Naive thymus-derived CD8-positive, alpha-beta T cell (primary cell): ENCODE results near the gene ZNF552. TPM values are rescaled to one million over a fixed set of nuclear protein-coding genes. Genes with fewer than 3 reads are reported as not detected.

Source experiments
- ATAC-seq, 2 donors: fragments of 150-1000 bp; cut with Tn5 transposase in 1 of 2; sonication (Bioruptor Pico), chemical (Tn5 transposase) in 1 of 2; 1 replicate in 1 of 2; 2 replicates in 1 of 2; pipeline ENCODE4 v1.10.0; 2021; ENCODE audit warnings: mild to moderate bottlenecking in 2 of 2, moderate library complexity in 2 of 2
- POLR2A ChIA-PET: fragments of 350-600 bp; sonication (Branson Sonifier 250); formaldehyde crosslinking; loops from one replicate; lab custom pipeline; 2021; ENCODE audit warnings: antibody characterized with exemption; lab: Charles Lee
- DNase-seq, 10 donors: peaks; one replicate each; pipeline versions ENCODE4 v3.0.0 to v3.0.0-alpha.2; 2020 to 2022
- H3K27ac Mint-ChIP-seq, 10 donors: one replicate each; pipeline ENCODE4 v1.8.0; 2020 to 2022; ENCODE audit warnings: mild to moderate bottlenecking in 10 of 10, mixed read lengths in 10 of 10, moderate library complexity in 4 of 10, inconsistent platforms in 1 of 10
- H3K27me3 Mint-ChIP-seq, 5 donors: one replicate each; pipeline ENCODE4 v1.8.0; 2021 to 2022; ENCODE audit warnings: mixed read lengths in 5 of 5
- H3K36me3 Mint-ChIP-seq, 3 donors: one replicate each; pipeline ENCODE4 v1.8.0; 2020 to 2022; ENCODE audit warnings: mixed read lengths in 3 of 3, mild to moderate bottlenecking in 2 of 3, inconsistent platforms in 1 of 3
- H3K4me1 Mint-ChIP-seq, 4 donors: one replicate each; pipeline ENCODE4 v1.8.0; 2021 to 2022; ENCODE audit warnings: mixed read lengths in 4 of 4
- H3K4me3 Mint-ChIP-seq, 10 donors: one replicate each; pipeline ENCODE4 v1.8.0; 2020 to 2022; ENCODE audit warnings: mild to moderate bottlenecking in 10 of 10, mixed read lengths in 10 of 10, moderate library complexity in 6 of 10, inconsistent platforms in 1 of 10
- H3K9me3 Mint-ChIP-seq, 9 donors: one replicate each; pipeline ENCODE4 v1.8.0; 2020 to 2022; ENCODE audit warnings: mixed read lengths in 9 of 9, mild to moderate bottlenecking in 3 of 9, inconsistent platforms in 1 of 9, moderate library complexity in 1 of 9
- polyA plus RNA-seq, 3 donors: library from polyadenylated mRNA; unstranded; fragments of 300-500 nt; fragmentation: Illumina TruSeq; gene quantifications; one replicate each; pipeline ENCODE4 v1.2.3, GENCODE V29; 2021
- total RNA-seq, 8 experiments: library from RNA in 2 of 8; stranded (reverse) in 2 of 8; gene quantifications; one replicate each; pipeline ENCODE4 v1.2.3 and lab custom pipeline; 2021 to 2026

The ZNF552 gene
- total and polyA plus RNA-seq, 5 experiments from 2014 or later, result 6.4 to 21.8 (median 12.4) TPM

DNA sequence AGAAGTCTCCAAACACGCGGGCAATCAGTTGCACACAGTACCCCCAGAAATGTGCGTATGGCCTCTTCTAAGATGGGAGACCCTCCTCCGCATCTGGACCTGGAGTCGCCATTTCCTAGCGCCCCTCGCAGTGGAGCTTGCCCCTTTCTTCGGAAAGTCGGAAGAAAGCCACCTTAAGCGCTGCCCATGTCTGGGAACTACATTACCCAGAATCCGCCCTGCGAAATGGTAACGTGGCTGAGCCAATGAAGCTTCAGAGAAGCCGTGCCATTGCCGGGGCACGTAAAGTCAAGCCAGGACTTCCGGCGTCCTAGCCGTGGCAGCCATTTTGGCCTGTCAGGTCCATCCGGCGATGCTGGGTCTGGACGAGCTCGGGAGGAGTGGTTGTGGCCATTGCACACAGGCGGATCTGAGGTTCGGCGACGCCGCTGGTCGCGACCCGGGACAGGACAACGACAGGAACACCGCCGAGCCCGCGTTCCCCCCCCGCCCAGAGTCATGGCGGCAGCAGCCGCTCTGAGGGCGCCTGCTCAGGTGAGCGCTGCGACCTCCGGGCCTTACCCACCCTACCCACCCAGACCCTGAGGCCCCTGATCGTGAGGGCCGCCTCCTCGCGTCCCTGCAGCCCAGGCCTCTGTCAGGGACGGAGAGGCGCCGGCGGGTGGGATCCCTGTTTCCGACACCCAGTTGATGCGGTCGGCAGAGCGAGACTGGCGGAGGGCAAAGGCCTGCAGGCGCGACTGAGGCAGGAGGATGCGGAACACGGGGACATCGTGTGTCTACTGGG, 45.2 kb downstream of the ZNF552 start, which contains the start of gene ZNF586:
Gene ZNF586 (plus strand): TSS at position 332 of the 787 bp plus-strand sequence. CDS start 167 bp downstream, at position 499.
- DNase-seq (peak; percentile 72 to 92 (median 83)), ATAC-seq (peak; percentile 98 to 100)
- POLR2A ChIA-PET, result interaction anchor here (0.5 to 2.3 kb wide), 22 partner anchors 12 to 593 kb away, joined by 3 to 16 read pairs (median 4); partner anchors contain the start of genes ZNF134, ZNF154, ZNF497 and ZNF551
- H3K4me3 Mint-ChIP-seq, result peak within 1 kb of the TSS; percentile 84 to 98 (median 95)
- H3K27me3 Mint-ChIP-seq, result no peaks in the 10 kb centered on the region
- H3K36me3 Mint-ChIP-seq, result peaks cover 34 to 56% (median 41%) of the 10 kb centered on the region in 3 donors
- peaks cover 0 to 72% (median 30%) of the 10 kb centered on the region in 9 donors for H3K9me3 Mint-ChIP-seq
- peak within 1 kb of the TSS; percentile 89 to 99 (median 96) for H3K27ac Mint-ChIP-seq
- H3K4me1 Mint-ChIP-seq, result peaks cover 14 to 39% (median 30%) of the 10 kb centered on the region in 4 donors

GRCh38 chr19:57759096-57759495, 55.6 kb downstream of the ZNF552 start:
- H3K4me1 Mint-ChIP-seq, result peaks cover 0 to 2% (median 0%) of the 10 kb centered on the region in 4 donors
- POLR2A ChIA-PET, result interaction anchor here (1.0 kb wide), 1 partner anchor 12 kb away, joined by 3 read pairs; no protein-coding TSS in a partner anchor

DNA sequence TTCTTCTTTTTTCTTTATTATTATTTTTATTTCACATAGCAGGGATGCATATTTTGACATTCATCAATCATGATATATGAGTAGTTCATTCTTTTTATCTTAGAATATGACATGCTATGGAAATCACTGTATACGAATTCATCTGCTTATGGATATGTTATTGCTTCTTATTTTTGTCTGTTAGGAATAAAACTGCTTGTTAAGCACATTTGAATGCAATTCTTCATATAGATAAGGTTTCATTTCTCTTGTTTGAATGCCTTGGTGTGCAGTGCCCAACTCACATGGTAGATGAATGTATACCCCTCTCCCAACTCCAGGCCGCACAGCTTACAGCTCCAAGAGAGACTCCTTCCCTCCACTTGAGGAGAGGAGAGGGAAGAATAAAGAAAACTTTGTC, 56.8 kb downstream of the ZNF552 start:
- Mint-ChIP-seq H3K36me3 (peaks cover 64 to 92% (median 75%) of the 10 kb centered on the region in 3 donors), H3K4me1 (peaks cover 0 to 2% (median 0%) of the 10 kb centered on the region in 4 donors), H3K27ac (no peak overlapping the region), H3K9me3 (peaks cover 0 to 93% (median 38%) of the 10 kb centered on the region in 9 donors), H3K27me3 (peaks cover 0 to 2% (median 0%) of the 10 kb centered on the region in 5 donors), H3K4me3 (no peak overlapping the region)
- no peak for ATAC-seq
- POLR2A ChIA-PET, result interaction anchor here (0.6 kb wide), 1 partner anchor 454 kb away, joined by 4 read pairs; no protein-coding TSS in a partner anchor
- DNase-seq, result no peak

More at GRCh38 chr19:57759096-57759495, 55.6 kb downstream of the ZNF552 start:
- H3K36me3 Mint-ChIP-seq, result peaks cover 53 to 91% (median 68%) of the 10 kb centered on the region in 3 donors
- no peak overlapping the region for H3K4me3 Mint-ChIP-seq
- peaks cover 0 to 2% (median 0%) of the 10 kb centered on the region in 5 donors for H3K27me3 Mint-ChIP-seq
- no peak overlapping the region for H3K27ac Mint-ChIP-seq
- peaks cover 0 to 91% (median 31%) of the 10 kb centered on the region in 9 donors for H3K9me3 Mint-ChIP-seq
- DNase-seq (no peak), ATAC-seq (no peak)

Other genes with a start within 250 kb of the ZNF552 start
- gene ZNF416, start 236.0 kb downstream of the ZNF552 start, total RNA-seq, result 10 to 100 TPM; 14.4 to 16.0 TPM
- gene ZNF416, start 236.0 kb downstream of the ZNF552 start, polyA plus RNA-seq, result 1 to 10 TPM; 4.1 to 7.6 (median 4.3) TPM
- gene ZIK1, start 230.8 kb downstream of the ZNF552 start, total RNA-seq, result 10 to 100 TPM; 23.9 to 24.9 TPM
- 10 to 100 TPM in 1 of 3 donors, 1 to 10 TPM in 2; 4.2 to 11.4 (median 7.9) TPM for gene ZIK1, start 230.8 kb downstream of the ZNF552 start, polyA plus RNA-seq
- gene ZNF530, start 215.0 kb downstream of the ZNF552 start, total RNA-seq, result 10 to 100 TPM; 11.6 to 14.2 TPM
- 1 to 10 TPM in 2 of 3 donors, under 1 TPM in 1; 0.98 to 5.6 (median 5.4) TPM for gene ZNF530, start 215.0 kb downstream of the ZNF552 start, polyA plus RNA-seq
- 10 to 100 TPM; 45.6 to 48.1 TPM for gene ZNF134, start 200.7 kb downstream of the ZNF552 start, total RNA-seq
- gene ZNF134, start 200.7 kb downstream of the ZNF552 start, polyA plus RNA-seq, result 10 to 100 TPM in 2 of 3 donors, 1 to 10 TPM in 1; 9.6 to 15.1 (median 13.7) TPM
- 10 to 100 TPM; 49.9 to 56.6 TPM for gene ZNF211, start 181.7 kb downstream of the ZNF552 start, total RNA-seq
- 10 to 100 TPM; 13.5 to 18.5 (median 15.5) TPM for gene ZNF211, start 181.7 kb downstream of the ZNF552 start, polyA plus RNA-seq
- gene ZSCAN4, start 146.0 kb downstream of the ZNF552 start, total RNA-seq, result not detected
- gene ZSCAN4, start 146.0 kb downstream of the ZNF552 start, polyA plus RNA-seq, result not detected
- gene ZNF551, start 132.9 kb downstream of the ZNF552 start, total RNA-seq, result 10 to 100 TPM; 24.7 to 28.1 TPM
- 10 to 100 TPM in 2 of 3 donors, 1 to 10 TPM in 1; 8.1 to 10.5 (median 10.3) TPM for gene ZNF551, start 132.9 kb downstream of the ZNF552 start, polyA plus RNA-seq
- 10 to 100 TPM; 60.5 to 60.6 TPM for gene ZNF154, start 105.7 kb downstream of the ZNF552 start, total RNA-seq
- gene ZNF154, start 105.7 kb downstream of the ZNF552 start, polyA plus RNA-seq, result 1 to 10 TPM; 1.1 to 2.4 (median 1.2) TPM
- gene ZNF671, start 87.3 kb downstream of the ZNF552 start, total RNA-seq, result 10 to 100 TPM; 46.0 to 46.8 TPM
- gene ZNF671, start 87.3 kb downstream of the ZNF552 start, polyA plus RNA-seq, result 10 to 100 TPM; 17.2 to 28.0 (median 24.7) TPM
- 10 to 100 TPM; 42.9 to 52.0 TPM for gene ZNF776, start 68.1 kb downstream of the ZNF552 start, total RNA-seq
- 10 to 100 TPM in 1 of 3 donors, 1 to 10 TPM in 2; 8.2 to 11.9 (median 8.4) TPM for gene ZNF776, start 68.1 kb downstream of the ZNF552 start, polyA plus RNA-seq
- 10 to 100 TPM; 46.6 to 46.9 TPM for gene ZNF586, start 45.2 kb downstream of the ZNF552 start, total RNA-seq
- 10 to 100 TPM; 17.7 to 21.5 (median 20.3) TPM for gene ZNF586, start 45.2 kb downstream of the ZNF552 start, polyA plus RNA-seq
- 10 to 100 TPM; 29.1 to 29.9 TPM for gene ZNF587B, start 15.4 kb upstream of the ZNF552 start, total RNA-seq
- 1 to 10 TPM in 1 of 3 donors, under 1 TPM in 2; 0.27 to 1.3 (median 0.76) TPM for gene ZNF587B, start 15.4 kb upstream of the ZNF552 start, polyA plus RNA-seq
- gene ZNF587, start 34.9 kb upstream of the ZNF552 start, total RNA-seq, result 10 to 100 TPM; 61.9 to 69.2 TPM
- gene ZNF587, start 34.9 kb upstream of the ZNF552 start, polyA plus RNA-seq, result 1 to 10 TPM; 1.3 to 7.4 (median 4.7) TPM
- 10 to 100 TPM; 84.6 to 85.1 TPM for gene ZNF814, start 74.1 kb upstream of the ZNF552 start, total RNA-seq
- gene ZNF814, start 74.1 kb upstream of the ZNF552 start, polyA plus RNA-seq, result 10 to 100 TPM; 13.2 to 32.2 (median 20.9) TPM
- gene ZNF417, start 101.7 kb upstream of the ZNF552 start, total RNA-seq, result 10 to 100 TPM; 44.2 to 50.1 TPM
- gene ZNF417, start 101.7 kb upstream of the ZNF552 start, polyA plus RNA-seq, result 1 to 10 TPM; 1.6 to 6.0 (median 1.8) TPM
- 10 to 100 TPM; 28.0 to 31.8 TPM for gene ZNF418, start 120.5 kb upstream of the ZNF552 start, total RNA-seq
- 1 to 10 TPM in 2 of 3 donors, not detected in 1; 1.0 to 2.1 TPM for gene ZNF418, start 120.5 kb upstream of the ZNF552 start, polyA plus RNA-seq
- gene ZNF256, start 132.8 kb upstream of the ZNF552 start, total RNA-seq, result 10 to 100 TPM; 21.8 to 22.8 TPM
- gene ZNF256, start 132.8 kb upstream of the ZNF552 start, polyA plus RNA-seq, result 1 to 10 TPM; 4.5 to 6.2 (median 4.9) TPM
- 1 to 10 TPM; 2.2 to 2.9 TPM for gene C19orf18, start 159.6 kb upstream of the ZNF552 start, total RNA-seq
- gene C19orf18, start 159.6 kb upstream of the ZNF552 start, polyA plus RNA-seq, result under 1 TPM in 1 of 3 donors, not detected in 2; 0.24 TPM
- gene ZNF606, start 187.9 kb upstream of the ZNF552 start, total RNA-seq, result 10 to 100 TPM; 52.6 to 53.2 TPM
- 1 to 10 TPM; 2.1 to 6.5 (median 6.0) TPM for gene ZNF606, start 187.9 kb upstream of the ZNF552 start, polyA plus RNA-seq
- gene ZSCAN1, start 219.1 kb upstream of the ZNF552 start, total RNA-seq, result not detected
- not detected for gene ZSCAN1, start 219.1 kb upstream of the ZNF552 start, polyA plus RNA-seq
- gene ZNF135, start 244.4 kb upstream of the ZNF552 start, total RNA-seq, result 10 to 100 TPM; 13.3 to 15.4 TPM
- gene ZNF135, start 244.4 kb upstream of the ZNF552 start, polyA plus RNA-seq, result 1 to 10 TPM in 2 of 3 donors, under 1 TPM in 1; 0.79 to 4.3 (median 3.8) TPM